Measurements from ENCODE around the gene RAP1A.

DNA sequence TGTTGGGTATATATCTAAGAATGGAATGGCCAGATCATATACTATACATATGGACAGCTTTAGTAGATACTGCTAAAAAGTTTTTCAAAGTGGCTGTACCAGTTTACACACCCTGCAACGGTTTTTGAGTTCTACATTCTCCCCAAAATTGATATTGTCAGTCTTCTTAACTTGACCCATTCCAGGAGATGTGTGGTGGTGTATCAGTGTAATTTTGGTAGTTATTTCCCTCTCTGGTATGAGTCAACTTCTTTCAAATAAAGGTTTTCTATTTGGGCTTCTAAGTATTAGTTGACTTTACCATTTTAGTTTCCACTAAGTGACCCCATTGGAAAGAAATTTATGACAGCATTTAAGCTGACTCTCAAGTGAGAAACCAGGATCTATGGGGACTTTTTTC is 90.4 kb downstream of the RAP1A start:
- TF ChIP-seq POLR2AphosphoS5 (IDR thresholded peaks at IDR 0.05) (no peak), POLR2A (IDR thresholded peaks at IDR 0.05) (no peak)
- TF ChIP-seq, protein P1, sequence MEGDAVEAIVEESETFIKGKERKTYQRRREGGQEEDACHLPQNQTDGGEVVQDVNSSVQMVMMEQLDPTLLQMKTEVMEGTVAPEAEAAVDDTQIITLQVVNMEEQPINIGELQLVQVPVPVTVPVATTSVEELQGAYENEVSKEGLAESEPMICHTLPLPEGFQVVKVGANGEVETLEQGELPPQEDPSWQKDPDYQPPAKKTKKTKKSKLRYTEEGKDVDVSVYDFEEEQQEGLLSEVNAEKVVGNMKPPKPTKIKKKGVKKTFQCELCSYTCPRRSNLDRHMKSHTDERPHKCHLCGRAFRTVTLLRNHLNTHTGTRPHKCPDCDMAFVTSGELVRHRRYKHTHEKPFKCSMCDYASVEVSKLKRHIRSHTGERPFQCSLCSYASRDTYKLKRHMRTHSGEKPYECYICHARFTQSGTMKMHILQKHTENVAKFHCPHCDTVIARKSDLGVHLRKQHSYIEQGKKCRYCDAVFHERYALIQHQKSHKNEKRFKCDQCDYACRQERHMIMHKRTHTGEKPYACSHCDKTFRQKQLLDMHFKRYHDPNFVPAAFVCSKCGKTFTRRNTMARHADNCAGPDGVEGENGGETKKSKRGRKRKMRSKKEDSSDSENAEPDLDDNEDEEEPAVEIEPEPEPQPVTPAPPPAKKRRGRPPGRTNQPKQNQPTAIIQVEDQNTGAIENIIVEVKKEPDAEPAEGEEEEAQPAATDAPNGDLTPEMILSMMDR (IDR thresholded peaks at IDR 0.05): no peak

All from prostate gland (tissue), 2 donors.